ENCODE measurements around the gene GPR17.

Gene GPR17

DNA sequence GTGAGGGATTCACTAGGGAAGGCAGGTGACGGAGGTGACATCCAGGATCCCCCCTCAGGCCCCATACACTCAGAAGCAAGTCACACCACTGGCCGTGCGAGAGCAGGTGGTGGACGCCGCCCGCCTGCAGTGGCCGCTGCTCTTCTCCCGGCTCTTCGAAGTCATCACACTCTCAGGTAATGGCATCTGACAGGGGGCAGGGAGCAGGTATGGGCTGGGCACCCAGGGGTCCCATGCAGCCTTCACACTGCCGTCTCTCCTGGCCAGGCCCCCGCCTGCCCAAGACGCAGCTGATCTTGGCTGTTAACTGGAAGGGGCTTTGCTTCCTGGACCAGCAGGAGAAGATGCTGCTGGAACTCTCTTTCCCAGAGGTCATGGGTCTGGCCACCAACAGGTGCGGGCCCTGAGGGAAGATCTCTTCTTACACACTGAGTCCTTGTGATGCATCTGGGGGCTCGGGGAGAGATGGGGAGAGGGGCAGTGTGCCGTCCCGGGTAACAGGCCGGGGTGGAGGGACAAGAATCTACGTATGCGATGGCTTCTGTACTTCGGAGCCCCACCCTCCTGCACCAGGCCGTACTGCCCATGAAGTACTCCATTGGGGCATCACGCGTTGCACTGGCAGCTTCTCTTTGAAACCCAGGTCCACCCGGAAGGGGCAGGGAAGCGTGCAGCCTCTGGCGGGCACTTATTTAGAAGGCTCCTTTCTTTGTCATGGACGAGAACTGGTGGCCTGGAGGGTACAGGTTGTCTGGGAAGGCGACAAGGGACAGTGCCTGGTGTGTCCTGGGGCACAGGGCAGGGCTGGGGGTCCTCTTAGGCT is 18.8 kb upstream of the GPR17 start:
- H3K9ac ChIP-seq (ENCODE audit: low read length), result no peak overlapping the region
- no peaks in the 10 kb centered on the region for H3K4me1 ChIP-seq (ENCODE audit: control insufficient read depth, low read depth, low read length)
- H3K4me3 ChIP-seq (ENCODE audit: low read length), result no peak overlapping the region
- H3K27ac ChIP-seq (ENCODE audit: low read length), result no peak overlapping the region
- H3K27me3 ChIP-seq (ENCODE audit: control insufficient read depth, insufficient read depth, low read length), result no peaks in the 10 kb centered on the region
- no peaks in the 10 kb centered on the region for H3K36me3 ChIP-seq (ENCODE audit: control insufficient read depth, low read depth, low read length)
- no peaks in the 10 kb centered on the region for H3K9me3 ChIP-seq (ENCODE audit: control insufficient read depth, low read depth, low read length)

GRCh38 chr2:127627740-127628571 is 18.0 kb upstream of the GPR17 start:
- Histone ChIP-seq H3K36me3 (ENCODE audit: control insufficient read depth, low read depth, low read length) (no peaks in the 10 kb centered on the region), H3K27me3 (ENCODE audit: control insufficient read depth, insufficient read depth, low read length) (no peaks in the 10 kb centered on the region)

DNA sequence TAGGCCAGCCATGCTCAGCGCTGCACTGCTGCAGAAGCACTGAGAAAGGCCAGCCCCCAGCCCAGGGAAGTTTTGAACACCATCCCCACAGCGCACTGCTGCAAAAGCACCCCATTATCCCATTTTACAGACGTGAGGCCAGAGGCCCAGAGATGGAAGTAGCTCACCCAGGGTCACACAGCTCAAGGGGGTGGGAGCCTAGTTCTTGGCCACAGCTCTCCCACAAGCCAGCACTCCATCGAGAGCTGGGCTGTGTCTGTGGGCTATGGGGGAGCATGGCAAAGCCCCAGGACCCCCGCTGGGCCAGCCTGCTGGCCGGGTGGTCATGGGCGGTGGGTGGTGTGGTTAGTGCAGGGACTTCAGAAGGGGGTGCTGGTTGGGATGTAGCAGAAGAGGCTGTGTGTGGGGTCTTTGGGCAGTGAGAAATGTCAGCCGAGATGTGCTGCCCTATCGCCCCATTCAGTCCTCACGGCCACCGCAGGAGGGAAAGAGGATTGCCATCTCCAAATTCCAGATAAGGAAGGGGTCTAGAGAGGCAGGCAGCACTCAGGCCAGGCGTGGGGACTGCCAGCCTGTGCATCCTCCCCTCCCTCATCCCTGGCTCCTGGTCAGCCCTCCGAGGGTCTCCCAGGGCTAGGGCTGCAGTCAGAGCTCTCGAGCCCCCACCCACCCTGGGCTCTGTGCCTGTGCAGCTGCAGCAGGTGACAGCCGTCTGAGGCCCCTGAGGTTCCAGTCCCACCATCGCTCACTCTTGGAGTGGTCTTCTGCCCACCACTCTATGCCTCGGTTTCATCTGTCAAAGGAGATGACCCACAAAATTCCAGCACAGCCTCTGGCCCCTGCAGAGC is 17.0 kb upstream of the GPR17 start:
- H3K27me3 ChIP-seq (ENCODE audit: control insufficient read depth, insufficient read depth, low read length), result no peaks in the 10 kb centered on the region
- no peaks in the 10 kb centered on the region for H3K4me1 ChIP-seq (ENCODE audit: control insufficient read depth, low read depth, low read length)
- no peaks in the 10 kb centered on the region for H3K9me3 ChIP-seq (ENCODE audit: control insufficient read depth, low read depth, low read length)
- H3K4me3 ChIP-seq (ENCODE audit: low read length), result no peak overlapping the region
- H3K9ac ChIP-seq (ENCODE audit: low read length), result no peak overlapping the region
- no peaks in the 10 kb centered on the region for H3K36me3 ChIP-seq (ENCODE audit: control insufficient read depth, low read depth, low read length)
- no peak overlapping the region for H3K27ac ChIP-seq (ENCODE audit: low read length)

More at GRCh38 chr2:127627740-127628571, 18.0 kb upstream of the GPR17 start:
- no peak overlapping the region for H3K4me3 ChIP-seq (ENCODE audit: low read length)
- H3K9me3 ChIP-seq (ENCODE audit: control insufficient read depth, low read depth, low read length), result no peaks in the 10 kb centered on the region
- no peak overlapping the region for H3K27ac ChIP-seq (ENCODE audit: low read length)
- H3K9ac ChIP-seq (ENCODE audit: low read length), result no peak overlapping the region
- no peaks in the 10 kb centered on the region for H3K4me1 ChIP-seq (ENCODE audit: control insufficient read depth, low read depth, low read length)

DNA sequence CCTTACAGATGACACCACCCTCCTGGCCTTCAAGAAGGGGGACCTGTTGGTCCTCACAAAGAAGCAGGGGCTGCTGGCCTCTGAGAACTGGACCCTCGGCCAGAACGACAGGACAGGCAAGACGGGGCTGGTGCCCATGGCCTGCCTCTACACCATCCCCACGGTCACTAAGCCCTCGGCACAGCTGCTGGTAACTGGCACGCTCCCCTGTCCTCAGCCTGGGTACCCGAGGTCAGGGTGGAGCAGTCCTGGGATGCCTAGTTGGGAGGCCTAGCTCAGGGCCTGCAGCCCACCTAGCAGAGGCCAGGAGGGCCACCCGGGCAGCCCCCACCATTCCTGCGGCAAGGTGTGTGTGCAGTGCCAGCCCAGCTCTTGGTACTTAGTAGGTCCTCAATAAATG is 16.3 kb upstream of the GPR17 start:
- no peaks in the 10 kb centered on the region for H3K9me3 ChIP-seq (ENCODE audit: control insufficient read depth, low read depth, low read length)
- H3K4me3 ChIP-seq (ENCODE audit: low read length), result no peak overlapping the region
- H3K27ac ChIP-seq (ENCODE audit: low read length), result no peak overlapping the region
- H3K27me3 ChIP-seq (ENCODE audit: control insufficient read depth, insufficient read depth, low read length), result no peaks in the 10 kb centered on the region
- H3K9ac ChIP-seq (ENCODE audit: low read length), result no peak overlapping the region
- H3K4me1 ChIP-seq (ENCODE audit: control insufficient read depth, low read depth, low read length), result no peaks in the 10 kb centered on the region
- H3K36me3 ChIP-seq (ENCODE audit: control insufficient read depth, low read depth, low read length), result no peaks in the 10 kb centered on the region

DNA sequence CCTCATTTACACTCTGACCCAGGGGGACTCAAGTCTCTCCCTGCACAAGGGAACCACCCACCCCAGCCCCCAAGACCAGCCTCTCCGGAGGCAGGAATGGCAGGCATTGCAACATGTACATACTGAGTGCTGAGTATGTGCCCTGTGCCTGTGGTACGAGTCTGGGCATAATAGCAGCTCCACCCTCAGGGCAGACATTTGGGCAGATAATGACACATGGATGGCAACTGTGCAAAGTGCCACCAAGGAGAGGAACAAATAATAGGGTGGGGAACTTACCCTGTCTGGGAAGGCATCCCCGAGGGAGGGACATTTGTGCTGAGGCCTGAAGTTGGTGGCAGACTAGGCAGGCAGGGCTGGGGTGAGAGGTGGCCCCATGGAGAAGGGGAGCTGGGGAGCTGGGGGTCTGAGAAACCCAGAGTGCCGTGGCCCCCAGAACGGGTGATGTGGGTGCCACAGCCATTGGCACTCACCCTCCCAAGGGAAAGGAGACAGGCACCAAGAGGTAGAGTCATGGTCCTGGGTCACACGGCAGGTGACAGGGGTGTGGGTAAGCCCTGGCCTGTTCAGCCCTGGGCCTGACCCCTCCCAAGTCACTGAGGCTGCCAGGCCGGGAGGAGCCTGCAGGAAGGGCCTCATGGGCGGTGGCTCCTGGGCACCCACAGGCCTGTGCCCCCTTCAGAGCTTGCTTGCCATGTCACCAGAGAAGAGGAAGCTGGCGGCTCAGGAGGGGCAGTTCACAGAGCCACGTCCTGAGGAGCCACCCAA is 15.7 kb upstream of the GPR17 start:
- no peaks in the 10 kb centered on the region for H3K9me3 ChIP-seq (ENCODE audit: control insufficient read depth, low read depth, low read length)
- H3K36me3 ChIP-seq (ENCODE audit: control insufficient read depth, low read depth, low read length), result no peaks in the 10 kb centered on the region
- H3K27me3 ChIP-seq (ENCODE audit: control insufficient read depth, insufficient read depth, low read length), result no peaks in the 10 kb centered on the region
- H3K27ac ChIP-seq (ENCODE audit: low read length), result no peak overlapping the region
- H3K9ac ChIP-seq (ENCODE audit: low read length), result no peak overlapping the region
- no peaks in the 10 kb centered on the region for H3K4me1 ChIP-seq (ENCODE audit: control insufficient read depth, low read depth, low read length)
- H3K4me3 ChIP-seq (ENCODE audit: low read length), result no peak overlapping the region

- H3K27me3 ChIP-seq (ENCODE audit: control insufficient read depth, insufficient read depth, low read length), result no peaks in the 10 kb centered on the region
- H3K27ac ChIP-seq (ENCODE audit: low read length), result no peak overlapping the region
- no peaks in the 10 kb centered on the region for H3K4me1 ChIP-seq (ENCODE audit: control insufficient read depth, low read depth, low read length)
- H3K9me3 ChIP-seq (ENCODE audit: control insufficient read depth, low read depth, low read length), result no peaks in the 10 kb centered on the region
- no peak overlapping the region for H3K9ac ChIP-seq (ENCODE audit: low read length)
- no peaks in the 10 kb centered on the region for H3K36me3 ChIP-seq (ENCODE audit: control insufficient read depth, low read depth, low read length)
- H3K4me3 ChIP-seq (ENCODE audit: low read length), result no peak overlapping the region
Measured at GRCh38 chr2:127630864-127631540, 15.0 kb upstream of the GPR17 start.

GRCh38 chr2:127631541-127631996 is 14.4 kb upstream of the GPR17 start:
- Histone ChIP-seq H3K4me3 (ENCODE audit: low read length) (no peak overlapping the region), H3K36me3 (ENCODE audit: control insufficient read depth, low read depth, low read length) (no peaks in the 10 kb centered on the region), H3K27ac (ENCODE audit: low read length) (no peak overlapping the region), H3K27me3 (ENCODE audit: control insufficient read depth, insufficient read depth, low read length) (no peaks in the 10 kb centered on the region), H3K9ac (ENCODE audit: low read length) (no peak overlapping the region), H3K4me1 (ENCODE audit: control insufficient read depth, low read depth, low read length) (no peaks in the 10 kb centered on the region), H3K9me3 (ENCODE audit: control insufficient read depth, low read depth, low read length) (no peaks in the 10 kb centered on the region)

GRCh38 chr2:127631997-127632581 is 13.9 kb upstream of the GPR17 start:
- Histone ChIP-seq H3K36me3 (ENCODE audit: control insufficient read depth, low read depth, low read length) (no peaks in the 10 kb centered on the region), H3K4me3 (ENCODE audit: low read length) (no peak overlapping the region), H3K4me1 (ENCODE audit: control insufficient read depth, low read depth, low read length) (no peaks in the 10 kb centered on the region), H3K9ac (ENCODE audit: low read length) (no peak overlapping the region), H3K9me3 (ENCODE audit: control insufficient read depth, low read depth, low read length) (no peaks in the 10 kb centered on the region), H3K27me3 (ENCODE audit: control insufficient read depth, insufficient read depth, low read length) (no peaks in the 10 kb centered on the region), H3K27ac (ENCODE audit: low read length) (no peak overlapping the region)

DNA sequence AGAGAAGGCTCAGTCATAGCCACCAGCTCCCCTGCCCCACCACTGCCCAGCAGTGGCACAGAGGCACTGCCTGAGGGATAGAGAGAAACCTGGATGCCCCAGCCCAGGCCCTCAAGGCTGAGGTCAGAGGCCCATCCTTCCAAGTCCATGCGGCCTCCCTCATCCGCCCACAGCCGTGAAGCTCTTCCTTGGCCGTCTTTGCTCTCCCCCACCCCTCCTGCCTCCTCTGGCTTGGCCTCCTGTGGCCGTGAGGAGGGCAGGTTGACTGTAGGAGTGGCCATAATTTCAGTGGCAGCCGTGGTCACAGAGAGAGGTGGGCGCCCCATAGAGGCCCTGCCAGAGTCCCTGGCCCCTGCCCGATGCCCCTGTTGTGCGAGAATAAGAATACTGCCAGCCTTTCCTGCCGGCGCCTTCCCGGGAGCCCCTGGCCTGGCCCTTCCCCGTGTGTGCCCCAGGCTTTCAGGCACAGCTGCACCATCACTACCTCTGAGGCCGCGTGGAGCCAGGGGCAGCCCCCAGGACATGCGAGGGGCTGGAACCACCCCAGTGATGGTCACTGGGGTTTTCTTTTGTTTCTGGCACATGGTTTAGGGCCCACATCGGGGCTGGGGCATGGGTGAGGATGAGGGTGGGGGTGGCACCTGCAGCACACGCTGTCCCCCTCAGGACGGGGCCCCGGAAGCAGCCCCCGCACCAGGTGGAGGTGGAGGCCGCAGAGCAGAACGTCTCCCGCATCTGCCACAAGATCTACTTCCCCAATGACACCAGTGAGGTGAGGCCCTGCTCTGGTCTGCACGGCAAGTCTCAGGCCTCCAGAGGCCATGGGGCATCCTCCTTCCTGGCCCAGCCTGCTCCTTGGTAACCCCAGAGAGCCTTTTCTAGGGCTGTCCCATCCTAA is 13.1 kb upstream of the GPR17 start:
- Histone ChIP-seq H3K4me3 (ENCODE audit: low read length) (no peak overlapping the region), H3K9me3 (ENCODE audit: control insufficient read depth, low read depth, low read length) (no peaks in the 10 kb centered on the region), H3K27ac (ENCODE audit: low read length) (no peak overlapping the region), H3K9ac (ENCODE audit: low read length) (no peak overlapping the region), H3K4me1 (ENCODE audit: control insufficient read depth, low read depth, low read length) (peaks cover 5% of the 10 kb centered on the region), H3K27me3 (ENCODE audit: control insufficient read depth, insufficient read depth, low read length) (no peaks in the 10 kb centered on the region), H3K36me3 (ENCODE audit: control insufficient read depth, low read depth, low read length) (no peaks in the 10 kb centered on the region)
